ENCODE measurements around the gene ASCC3.
A peak's percentile ranks its signal among the peaks of the same experiment; 100 is the strongest.
"Not testable (repeated sequence)": the region's sequence is repeated elsewhere in the genome, so short reads cannot be mapped to it uniquely, and the experiment has no call there.

Gene ASCC3

DNA sequence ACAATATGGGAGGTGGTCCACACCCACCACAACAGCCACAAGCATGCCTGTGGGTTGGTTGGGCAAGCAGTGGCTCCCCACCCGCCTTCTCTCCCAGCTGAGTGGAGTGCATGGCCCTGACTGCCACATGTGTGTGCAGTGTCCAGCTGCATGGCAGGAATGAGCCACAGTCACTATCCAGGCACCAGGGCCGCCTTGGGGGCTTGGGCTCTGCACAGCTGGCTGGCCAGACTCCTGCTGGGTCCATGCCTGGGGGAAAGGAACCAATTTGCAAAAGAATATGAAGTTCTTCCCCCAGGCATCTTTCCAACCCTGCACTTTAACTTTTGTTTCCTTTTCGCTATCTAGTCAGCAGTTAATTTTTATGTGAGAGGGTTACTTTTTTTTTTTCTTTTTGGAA, 11.6 kb upstream of the ASCC3 start:
- ATAC-seq, result no peak
- H3K27ac Mint-ChIP-seq, result no peak overlapping the region
- no peak overlapping the region for H3K4me3 Mint-ChIP-seq
- H3K27me3 Mint-ChIP-seq, result no peaks in the 10 kb centered on the region
- peaks cover 4% of the 10 kb centered on the region for H3K4me1 Mint-ChIP-seq
- H3K9me3 Mint-ChIP-seq, result no peaks in the 10 kb centered on the region
- no peak for DNase-seq

DNA sequence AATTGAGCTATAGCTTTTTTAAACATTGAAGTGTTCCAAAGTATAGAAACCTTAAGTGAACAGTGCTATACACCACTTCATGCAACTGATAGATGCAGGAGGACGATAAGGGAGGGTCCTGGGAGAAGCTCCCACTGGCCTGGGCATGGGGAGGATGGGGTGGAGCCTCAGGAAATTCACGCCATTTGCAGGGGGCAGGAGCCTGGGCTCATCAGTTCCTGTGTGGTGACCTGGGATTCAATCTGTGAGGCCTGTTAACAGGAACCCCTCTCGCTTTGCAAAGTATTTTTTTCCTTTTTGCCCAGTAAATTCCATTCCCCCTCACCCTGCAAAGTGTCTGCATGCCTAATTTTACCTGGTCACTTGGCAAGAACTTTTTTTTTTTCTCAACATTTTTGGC, 11.0 kb upstream of the ASCC3 start:
- no peak for DNase-seq
- no peak overlapping the region for H3K4me3 Mint-ChIP-seq
- H3K27ac Mint-ChIP-seq, result no peak overlapping the region
- no peak for ATAC-seq
- H3K27me3 Mint-ChIP-seq, result no peaks in the 10 kb centered on the region
- H3K9me3 Mint-ChIP-seq, result no peaks in the 10 kb centered on the region
- peaks cover 4% of the 10 kb centered on the region for H3K4me1 Mint-ChIP-seq

DNA sequence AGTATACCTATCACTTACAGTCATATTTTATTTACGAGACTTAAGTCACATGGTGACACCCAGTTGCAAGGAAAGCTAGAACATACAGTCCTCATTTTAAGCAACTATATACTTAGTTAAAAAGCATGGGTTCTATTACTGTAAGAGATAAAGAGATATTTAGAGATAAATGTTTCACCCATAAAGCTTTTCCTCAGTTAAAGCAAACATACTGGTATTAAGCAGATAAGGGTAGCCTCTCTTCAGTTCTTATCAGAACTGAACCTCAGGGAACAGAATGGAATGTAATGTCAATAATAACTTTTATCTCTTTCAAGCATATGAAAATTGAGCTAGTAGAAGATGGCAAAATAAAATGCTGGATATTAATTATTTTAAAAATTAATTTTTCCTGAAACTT, 9.9 kb upstream of the ASCC3 start:
- no peaks in the 10 kb centered on the region for H3K9me3 Mint-ChIP-seq
- DNase-seq, result no peak
- ATAC-seq, result no peak
- no peaks in the 10 kb centered on the region for H3K27me3 Mint-ChIP-seq
- H3K4me3 Mint-ChIP-seq, result no peak overlapping the region
- peaks cover 4% of the 10 kb centered on the region for H3K4me1 Mint-ChIP-seq
- H3K27ac Mint-ChIP-seq, result no peak overlapping the region

DNA sequence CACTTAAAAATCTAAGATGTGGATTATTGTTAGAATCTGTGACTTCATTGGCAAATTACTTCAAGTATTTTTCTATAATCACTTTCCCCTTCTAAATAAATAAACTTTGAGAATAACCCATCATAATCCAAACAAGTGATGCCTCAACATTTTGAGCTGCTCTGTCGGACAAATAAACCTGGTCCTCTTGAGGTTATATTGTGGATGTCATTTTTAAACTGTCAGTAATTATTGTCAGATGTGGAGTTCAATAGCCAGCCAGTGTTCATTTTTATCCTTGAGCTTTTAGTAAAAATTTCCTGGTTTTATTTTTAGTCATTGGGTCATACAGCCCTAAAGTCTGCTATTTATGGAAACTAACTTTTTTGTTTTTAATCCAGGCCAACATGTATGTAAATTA, 9.5 kb upstream of the ASCC3 start:
- not testable (repeated sequence) for H3K27ac Mint-ChIP-seq, H3K27me3 Mint-ChIP-seq, H3K4me1 Mint-ChIP-seq, H3K9me3 Mint-ChIP-seq, H3K4me3 Mint-ChIP-seq, ATAC-seq, DNase-seq

GRCh38 chr6:100889351-100889750, 8.2 kb upstream of the ASCC3 start:
- Mint-ChIP-seq H3K4me3 (no peak overlapping the region), H3K27ac (no peak overlapping the region), H3K9me3 (no peaks in the 10 kb centered on the region), H3K27me3 (no peaks in the 10 kb centered on the region), H3K4me1 (peaks cover 4% of the 10 kb centered on the region)
- ATAC-seq (no peak), DNase-seq (no peak)

DNA sequence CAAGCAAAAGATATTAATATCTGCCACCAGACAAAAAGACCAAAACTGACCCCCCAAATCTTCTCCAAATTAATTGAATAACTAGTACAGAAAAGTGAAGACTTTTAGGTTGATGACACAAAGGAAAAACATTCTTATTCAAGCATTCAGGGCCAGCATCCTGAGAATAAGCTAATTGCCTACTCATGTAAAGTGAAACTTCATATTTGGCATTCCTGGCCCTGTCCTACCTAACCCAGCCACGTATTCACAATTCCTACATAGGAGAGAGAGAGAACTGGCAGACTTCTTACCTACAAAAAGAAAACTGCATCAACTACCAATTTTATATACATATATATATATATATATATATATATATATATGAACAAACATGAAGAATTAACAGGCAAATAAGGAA, 4.9 kb upstream of the ASCC3 start:
- H3K9me3 Mint-ChIP-seq, result no peaks in the 10 kb centered on the region
- ATAC-seq, result no peak
- no peak overlapping the region for H3K4me3 Mint-ChIP-seq

DNA sequence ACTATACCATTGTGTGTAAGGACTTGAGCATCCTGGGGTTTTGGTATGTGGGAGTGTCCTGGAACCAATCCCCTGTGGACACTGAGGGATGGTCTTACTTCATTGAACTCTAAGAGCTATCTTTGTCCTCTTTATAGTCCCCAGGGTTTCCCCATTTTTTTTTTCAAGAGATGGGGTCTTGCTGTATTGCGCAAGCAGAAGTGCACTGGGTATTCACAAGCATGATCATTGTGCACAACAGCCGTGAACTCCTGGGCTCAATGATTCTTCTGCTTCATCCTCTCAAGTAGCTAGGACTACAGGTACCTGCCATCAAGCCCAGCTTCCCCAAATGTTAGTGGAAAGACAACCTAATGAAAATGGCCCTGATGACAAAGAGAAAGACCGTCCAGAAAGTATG, 2.2 kb upstream of the ASCC3 start:
- no peak overlapping the region for H3K27ac Mint-ChIP-seq
- H3K9me3 Mint-ChIP-seq, result no peaks in the 10 kb centered on the region
- H3K4me3 Mint-ChIP-seq, result no peak overlapping the region
- DNase-seq (no peak), ATAC-seq (no peak)
- peaks cover 27% of the 10 kb centered on the region for H3K4me1 Mint-ChIP-seq
- no peaks in the 10 kb centered on the region for H3K27me3 Mint-ChIP-seq

More for the DNA sequence above, 4.9 kb upstream of the ASCC3 start:
- DNase-seq, result no peak
- Mint-ChIP-seq H3K27me3 (no peaks in the 10 kb centered on the region), H3K27ac (no peak overlapping the region), H3K4me1 (peaks cover 14% of the 10 kb centered on the region)

DNA sequence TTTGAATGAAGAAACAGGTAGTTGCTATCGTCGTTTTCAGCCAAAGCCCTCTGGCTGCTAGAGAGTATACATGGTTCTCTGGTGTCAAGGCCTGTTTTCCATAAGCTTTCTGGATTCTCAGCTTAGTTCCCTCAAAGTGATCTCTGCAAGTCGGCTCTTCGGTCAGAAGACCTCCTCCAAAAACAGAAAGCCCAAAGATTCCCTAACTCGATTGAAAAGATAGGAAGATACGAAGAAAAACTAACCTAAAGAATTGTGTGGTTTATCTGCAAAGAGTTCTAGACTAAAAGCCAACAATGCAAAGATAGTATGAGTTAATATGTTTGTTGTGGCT, 545 bp upstream of the ASCC3 start:
- H3K27me3 Mint-ChIP-seq, result no peaks in the 10 kb centered on the region
- no peaks in the 10 kb centered on the region for H3K9me3 Mint-ChIP-seq
- H3K4me3 Mint-ChIP-seq, result peak overlapping the region; percentile 95 to 100
- ATAC-seq (no peak), DNase-seq (no peak)
- peaks cover 34% of the 10 kb centered on the region for H3K4me1 Mint-ChIP-seq
- peak overlapping the region; percentile 99 for H3K27ac Mint-ChIP-seq

- no peaks in the 10 kb centered on the region for H3K27me3 Mint-ChIP-seq
- H3K4me3 Mint-ChIP-seq, result peak overlapping the region; percentile 95 to 100
- no peaks in the 10 kb centered on the region for H3K9me3 Mint-ChIP-seq
- DNase-seq (no peak), ATAC-seq (no peak)
- H3K4me1 Mint-ChIP-seq, result peaks cover 41% of the 10 kb centered on the region
- H3K27ac Mint-ChIP-seq, result peak overlapping the region; percentile 99
Measured at GRCh38 chr6:100880149-100880852, 828 bp downstream of the ASCC3 start.

GRCh38 chr6:100879317-100879716, 1.8 kb downstream of the ASCC3 start:
- no peak for DNase-seq

GRCh38 chr6:100877851-100878250, 3.3 kb downstream of the ASCC3 start:
- Mint-ChIP-seq H3K27me3 (no peaks in the 10 kb centered on the region), H3K27ac (no peak overlapping the region), H3K9me3 (peaks cover 0 to 4% of the 10 kb centered on the region in 2 donors), H3K4me1 (peaks cover 48% of the 10 kb centered on the region), H3K4me3 (no peak overlapping the region)
- DNase-seq, result no peak
- no peak for ATAC-seq

More at GRCh38 chr6:100879317-100879716, 1.8 kb downstream of the ASCC3 start:
- Mint-ChIP-seq H3K27ac (no peak overlapping the region), H3K27me3 (no peaks in the 10 kb centered on the region), H3K9me3 (no peaks in the 10 kb centered on the region), H3K4me1 (peaks cover 48% of the 10 kb centered on the region), H3K4me3 (peak overlapping the region; percentile 57 to 95)
- ATAC-seq, result no peak

GRCh38 chr6:100876251-100876650, 4.9 kb downstream of the ASCC3 start:
- no peaks in the 10 kb centered on the region for H3K27me3 Mint-ChIP-seq
- no peak overlapping the region for H3K27ac Mint-ChIP-seq
- DNase-seq (no peak), ATAC-seq (no peak)
- peaks cover 34% of the 10 kb centered on the region for H3K4me1 Mint-ChIP-seq
- H3K4me3 Mint-ChIP-seq, result no peak overlapping the region
- H3K9me3 Mint-ChIP-seq, result peaks cover 0 to 4% of the 10 kb centered on the region in 2 donors

DNA sequence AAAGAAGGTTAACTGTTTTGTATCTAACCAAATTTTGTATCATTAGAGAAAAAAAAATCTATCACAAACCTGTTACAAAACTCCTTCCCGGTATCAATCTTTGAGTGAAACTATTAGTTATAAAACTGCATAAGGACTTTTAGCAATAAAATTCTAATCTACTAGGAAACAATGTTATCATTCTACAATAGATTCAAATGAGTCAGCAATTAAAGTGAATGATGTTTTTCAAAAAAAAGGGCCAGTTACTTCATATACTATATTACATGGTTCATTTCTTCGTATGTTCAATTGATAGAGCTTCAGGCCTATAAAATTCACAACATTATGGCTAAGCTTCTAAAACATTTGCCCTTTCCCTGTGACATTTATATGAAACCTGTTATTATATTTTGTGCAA, 15.6 kb downstream of the ASCC3 start:
- H3K9me3 Mint-ChIP-seq, result no peaks in the 10 kb centered on the region
- H3K27me3 Mint-ChIP-seq, result no peaks in the 10 kb centered on the region
- DNase-seq (no peak), ATAC-seq (no peak)
- no peak overlapping the region for H3K4me3 Mint-ChIP-seq
- H3K4me1 Mint-ChIP-seq, result no peaks in the 10 kb centered on the region
- H3K27ac Mint-ChIP-seq, result no peak overlapping the region

- no peak for ATAC-seq
- H3K4me1 Mint-ChIP-seq, result no peaks in the 10 kb centered on the region
Measured at GRCh38 chr6:100862063-100862462, 19.1 kb downstream of the ASCC3 start.

GRCh38 chr6:100856146-100856545, 25.0 kb downstream of the ASCC3 start:
- Mint-ChIP-seq H3K9me3 (peaks cover 8 to 18% of the 10 kb centered on the region in 2 donors), H3K4me3 (no peak overlapping the region), H3K27me3 (no peaks in the 10 kb centered on the region), H3K4me1 (no peaks in the 10 kb centered on the region), H3K27ac (no peak overlapping the region)
- DNase-seq (no peak), ATAC-seq (no peak)

More at GRCh38 chr6:100862063-100862462, 19.1 kb downstream of the ASCC3 start:
- H3K27me3 Mint-ChIP-seq, result no peaks in the 10 kb centered on the region
- H3K4me3 Mint-ChIP-seq, result no peak overlapping the region
- no peak overlapping the region for H3K27ac Mint-ChIP-seq
- H3K9me3 Mint-ChIP-seq, result peaks cover 8 to 12% of the 10 kb centered on the region in 2 donors
- DNase-seq, result no peak

DNA sequence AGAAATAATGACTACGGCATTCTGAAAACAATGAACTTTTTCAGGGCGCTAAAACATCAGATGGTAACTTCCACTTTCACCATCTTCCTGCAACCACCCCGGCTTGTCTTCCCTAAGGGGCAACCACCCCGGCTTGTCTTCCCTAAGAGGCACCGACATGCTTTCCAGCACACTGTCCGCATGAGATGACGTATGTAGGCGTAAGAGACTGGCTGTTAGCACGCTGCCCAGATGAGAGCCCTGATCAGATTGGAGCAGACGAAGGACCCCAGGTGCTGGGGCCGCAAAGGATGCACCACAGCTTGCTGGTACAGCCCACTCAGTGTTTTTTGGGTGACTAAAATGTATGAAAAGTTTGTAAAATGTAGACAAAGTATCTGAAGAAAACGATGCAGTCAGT, 29.3 kb downstream of the ASCC3 start:
- Mint-ChIP-seq H3K27ac (no peak overlapping the region), H3K4me3 (no peak overlapping the region), H3K27me3 (no peaks in the 10 kb centered on the region), H3K9me3 (peaks cover 0 to 10% of the 10 kb centered on the region in 2 donors), H3K4me1 (peaks cover 8% of the 10 kb centered on the region)
- ATAC-seq (no peak), DNase-seq (no peak)

DNA sequence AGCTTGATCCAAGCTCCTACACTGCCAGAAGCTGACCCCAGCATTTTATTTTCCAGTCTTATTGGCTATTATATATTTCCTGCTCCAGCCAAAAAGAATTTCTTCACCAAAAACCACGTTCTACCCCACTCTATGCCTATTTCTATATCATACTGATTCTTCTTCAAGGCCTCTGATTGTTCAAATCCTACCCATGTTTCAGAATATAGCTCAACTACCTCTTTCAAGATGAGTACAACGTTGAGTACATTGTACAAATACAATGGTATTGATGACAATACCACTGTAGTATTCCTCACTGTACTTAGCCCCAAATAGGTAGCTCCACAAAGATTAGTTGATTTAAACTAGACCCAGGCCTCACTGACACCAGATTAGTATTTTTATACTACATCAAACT, 31.0 kb downstream of the ASCC3 start:
- no peaks in the 10 kb centered on the region for H3K27me3 Mint-ChIP-seq
- ATAC-seq (no peak), DNase-seq (no peak)
- peaks cover 0 to 4% of the 10 kb centered on the region in 2 donors for H3K9me3 Mint-ChIP-seq
- peaks cover 16% of the 10 kb centered on the region for H3K4me1 Mint-ChIP-seq
- H3K4me3 Mint-ChIP-seq, result no peak overlapping the region
- no peak overlapping the region for H3K27ac Mint-ChIP-seq
